Spleen (tissue), 11 donors: ENCODE measurements around the gene FOXK1. TPM values are rescaled to one million over a fixed set of nuclear protein-coding genes. Genes with fewer than 3 reads are reported as not detected.

Experiments
- DNase-seq: peaks from one replicate; pipeline ENCODE4 v3.0.0-alpha.2; 2020
- H3K27ac ChIP-seq, 8 donors: fragments of 200-600 bp; sonication (generic) in 7 of 8; 1 replicate in 4 of 8; 2 replicates in 4 of 8; pipeline versions ENCODE4 v1.5.0 to v1.8.0; 2016 to 2021; ENCODE audit warnings: inconsistent platforms in 4 of 8, mild to moderate bottlenecking in 4 of 8, moderate library complexity in 1 of 8
- H3K27me3 ChIP-seq, 7 donors: fragments of 200-600 bp; sonication (generic) in 6 of 7; replicated peaks in 1 of 7; 1 replicate in 4 of 7; 2 replicates in 3 of 7; pipeline versions ENCODE4 v1.5.0 to v1.8.0; 2016 to 2021; ENCODE audit warnings: inconsistent platforms in 3 of 7, mild to moderate bottlenecking in 1 of 7
- H3K36me3 ChIP-seq, 6 donors: fragments of 200-600 bp; sonication (generic) in 5 of 6; 1 replicate in 4 of 6; 2 replicates in 2 of 6; pipeline versions ENCODE4 v1.5.0 to v1.8.0; 2016 to 2021; ENCODE audit warnings: inconsistent platforms in 2 of 6
- H3K4me1 ChIP-seq, 6 donors: fragments of 200-600 bp; sonication (generic) in 5 of 6; 1 replicate in 3 of 6; 2 replicates in 3 of 6; pipeline versions ENCODE4 v1.5.0 to v1.8.0; 2016 to 2021; ENCODE audit warnings: inconsistent platforms in 3 of 6
- H3K4me3 ChIP-seq, 8 donors: fragments of 200-600 bp; sonication (generic) in 7 of 8; 1 replicate in 4 of 8; 2 replicates in 4 of 8; pipeline versions ENCODE4 v1.5.0 to v1.8.0; 2016 to 2021; ENCODE audit warnings: inconsistent platforms in 4 of 8, mild to moderate bottlenecking in 4 of 8, moderate library complexity in 2 of 8
- H3K9me3 ChIP-seq, 8 donors: fragments of 200-600 bp; sonication (generic) in 7 of 8; 1 replicate in 4 of 8; 2 replicates in 4 of 8; pipeline versions ENCODE4 v1.5.0 to v1.8.0; 2016 to 2021; ENCODE audit warnings: inconsistent platforms in 4 of 8
- CTCF ChIP-seq, 11 experiments: fragments of 200-600 bp in 7 of 11; fragments of 450-650 bp in 4 of 11; sonication (generic) in 4 of 11; IDR thresholded peaks in 8 of 11; conservative IDR thresholded peaks in 3 of 11; 1 replicate in 7 of 11; 2 replicates in 4 of 11; pipeline versions ENCODE4 v1.4.0 to v1.8.0; 2016 to 2021; ENCODE audit warnings: antibody characterized with exemption in 11 of 11, inconsistent platforms in 4 of 11, mild to moderate bottlenecking in 1 of 11
- POLR2A ChIP-seq, 3 donors: fragments of 450-650 bp; IDR thresholded peaks; one replicate each; pipeline ENCODE4 v1.5.1; 2017; ENCODE audit warnings: antibody characterized with exemption in 3 of 3, mild to moderate bottlenecking in 1 of 3
- POLR2AphosphoS5 ChIP-seq, 3 donors: sonication (generic); formaldehyde crosslinking; IDR thresholded peaks; one replicate each; pipeline ENCODE4 v1.5.1; 2017; ENCODE audit warnings: antibody characterized with exemption in 3 of 3
- WGBS, 5 donors: extraction: QIAGEN DNeasy Blood & Tissue Kit in 3 of 5; methylation state at CpG; one replicate each; pipeline versions ENCODE4 v1.1.5 to v1.1.7; 2013 to 2018; 5-methylcytosine and 5-hydroxymethylcytosine counted together
- intact Hi-C: fragments of 100-400 bp; cut with DNase I; formaldehyde crosslinking; loops from one replicate; pipeline ENCODE4 v1.15.0; 2023; ENCODE audit warnings: low total_unique reads
- polyA plus RNA-seq, 3 donors: library from polyadenylated mRNA; stranded (reverse); fragments of 200-250 nt; gene quantifications; one replicate each; pipeline ENCODE4 v1.2.1, GENCODE V29; 2013
- total RNA-seq, 7 donors: library from RNA; depleted of rRNA in 3 of 7; stranded (reverse); fragments of >200 nt in 3 of 7; fragmentation: NEBNext Ultra II Directional in 4 of 7; extraction: Animal tissue kit (Norgen Biotek cat#: 25700) in 4 of 7; gene quantifications; one replicate each; pipeline versions ENCODE4 v1.1.0 to v1.2.1, GENCODE V29; 2016 to 2021
- donor health status: healthy with polysubstance abuse.
- donor health status: DM: no; HTN: no; CAD: no; lungs with moderate emphysema.
- donor health status: DM: no; HTN: no; CAD: no.
- donor health status: Bipolar disorder and iron deficiency.
- donor health status: healthy.
- donor health status: DM: no; HTN: no; CAD: no.
- donor health status: DM: yes; HTN: yes; CAD: no.

Gene FOXK1
- total and polyA plus RNA-seq, 10 donors = 2.6 to 46.0 (median 34.8) TPM

- Histone ChIP-seq H3K9me3 (no peaks in the 10 kb centered on the region), H3K4me3 (no peak overlapping the region), H3K27ac (no peak overlapping the region), H3K4me1 (peaks cover 31 to 92% (median 57%) of the 10 kb centered on the region in 6 donors), H3K36me3 (peaks cover 0 to 9% (median 0%) of the 10 kb centered on the region in 6 donors), H3K27me3 (no peaks in the 10 kb centered on the region)
- 65 to 75% (median 72%) methylated on average over 2 of the region's 2 CpGs for WGBS, 5 donors
- DNase-seq = no peak
- no peak for TF ChIP-seq CTCF (IDR thresholded peaks at IDR 0.05 in 8 of 11, conservative IDR thresholded peaks at IDR 0.05 in 3 of 11)
- no peak for TF ChIP-seq POLR2AphosphoS5 (IDR thresholded peaks at IDR 0.05)
- TF ChIP-seq POLR2A (IDR thresholded peaks at IDR 0.05) = no peak
- intact Hi-C loops = no loop called here
These were observed 11.1 kb downstream of the FOXK1 start for GRCh38 chr7:4693152-4693551.

GRCh38 chr7:4693749-4694148 is 11.7 kb downstream of the FOXK1 start:
- DNase-seq = no peak
- 80 to 95% (median 91%) methylated on average over 2 of the region's 2 CpGs for WGBS, 5 donors
- Histone ChIP-seq H3K36me3 (peaks cover 0 to 9% (median 0%) of the 10 kb centered on the region in 6 donors), H3K27ac (no peak overlapping the region), H3K4me1 (peaks cover 28 to 92% (median 57%) of the 10 kb centered on the region in 6 donors), H3K9me3 (no peaks in the 10 kb centered on the region), H3K4me3 (no peak overlapping the region), H3K27me3 (no peaks in the 10 kb centered on the region)
- intact Hi-C loops = no loop called here
- no peak for TF ChIP-seq POLR2AphosphoS5 (IDR thresholded peaks at IDR 0.05)
- no peak for TF ChIP-seq CTCF (IDR thresholded peaks at IDR 0.05 in 8 of 11, conservative IDR thresholded peaks at IDR 0.05 in 3 of 11)
- TF ChIP-seq POLR2A (IDR thresholded peaks at IDR 0.05) = no peak

GRCh38 chr7:4694305-4694704 is 12.2 kb downstream of the FOXK1 start:
- H3K4me1 ChIP-seq = peaks cover 27 to 92% (median 55%) of the 10 kb centered on the region in 6 donors
- peak overlapping the region in 4 of 8 donors; percentile 3 to 27 (median 16) for H3K27ac ChIP-seq

More at GRCh38 chr7:4694305-4694704, 12.2 kb downstream of the FOXK1 start:
- H3K9me3 ChIP-seq = no peaks in the 10 kb centered on the region
- no peak for DNase-seq
- TF ChIP-seq CTCF (IDR thresholded peaks at IDR 0.05 in 8 of 11, conservative IDR thresholded peaks at IDR 0.05 in 3 of 11) (no peak), POLR2A (IDR thresholded peaks at IDR 0.05) (no peak), POLR2AphosphoS5 (IDR thresholded peaks at IDR 0.05) (no peak)
- no peak overlapping the region for H3K4me3 ChIP-seq
- H3K27me3 ChIP-seq = no peaks in the 10 kb centered on the region
- peaks cover 0 to 9% (median 0%) of the 10 kb centered on the region in 6 donors for H3K36me3 ChIP-seq
- WGBS, 5 donors = 84 to 97% (median 88%) methylated on average over 2 of the region's 2 CpGs
- intact Hi-C loops = no loop called here
